Vagina (tissue), 2 donors: ENCODE measurements around the gene OR5M11.

Source experiments
- CTCF ChIP-seq, 3 experiments: fragments of 450-650 bp in 2 of 3; fragments of 200-600 bp in 1 of 3; sonication (generic) in 1 of 3; IDR thresholded peaks; one replicate each; pipeline ENCODE4 v1.5.1; 2017 to 2019; ENCODE audit warnings: antibody characterized with exemption in 3 of 3, mild to moderate bottlenecking in 2 of 3, moderate library complexity in 2 of 3
- POLR2A ChIP-seq, 2 donors: fragments of 450-650 bp; IDR thresholded peaks; one replicate each; pipeline ENCODE4 v1.6.1; 2017; ENCODE audit warnings: antibody characterized with exemption in 2 of 2, mild to moderate bottlenecking in 2 of 2, moderate library complexity in 2 of 2

DNA sequence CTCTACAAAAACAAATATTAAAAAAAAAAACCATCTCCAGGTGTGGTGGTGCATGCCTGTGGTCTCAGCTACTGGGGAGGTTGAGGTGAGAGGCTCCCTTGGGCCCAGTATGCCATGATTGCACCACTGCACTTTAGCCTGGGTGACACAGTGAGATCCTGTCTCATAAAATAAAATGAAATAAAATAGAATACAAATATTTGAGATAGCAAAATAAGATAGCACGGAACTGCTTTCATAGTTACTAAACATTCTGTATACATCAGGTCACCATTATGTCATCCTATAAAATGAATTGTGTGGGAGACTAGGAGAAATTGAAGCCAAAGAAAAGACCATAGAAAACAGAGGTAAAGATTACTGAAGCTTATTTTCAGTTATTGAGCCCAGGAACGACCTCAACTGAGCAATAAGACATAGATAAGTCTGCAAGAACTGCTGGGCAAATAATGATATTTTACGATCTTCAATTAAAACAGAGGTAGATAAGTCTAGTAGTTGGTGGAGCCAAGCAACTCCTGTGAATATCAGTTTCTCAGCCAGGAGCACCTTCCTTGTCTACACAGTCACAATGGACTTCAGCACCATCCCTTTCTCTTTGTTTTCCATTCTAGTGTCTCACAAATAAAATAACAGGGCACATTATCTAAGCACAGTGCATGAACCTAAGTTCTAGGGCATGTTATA, 9.9 kb downstream of the OR5M11 start:
- TF ChIP-seq CTCF (IDR thresholded peaks at IDR 0.05) (no peak), POLR2A (IDR thresholded peaks at IDR 0.05) (no peak)
